HEK293 (cell line): ENCODE data around the gene AKAP6.

Experiments
- CTCF ChIA-PET: fragments of 350-600 bp; formaldehyde crosslinking; extraction: SDS; loops from one replicate; lab custom pipeline; 2021; ENCODE audit warnings: antibody characterized with exemption; lab: Yijun Ruan, JAX
- POLR2A ChIA-PET: fragments of 300-600 bp; formaldehyde crosslinking; extraction: SDS; loops from one replicate; lab custom pipeline; 2020; ENCODE audit warnings: antibody characterized with exemption, inconsistent platforms; lab: Yijun Ruan, JAX
- H3K27ac ChIP-seq: fragments of 200-500 bp; sonication (Bioruptor generic); 2 replicates; pipeline ENCODE4 v1.5.1; 2014; ENCODE audit warnings: low read depth, low read length, control low read depth, inconsistent platforms; ENCODE audit errors: extremely low read depth
- H3K36me3 ChIP-seq, 2 experiments: fragments of 200-500 bp in 1 of 2; sonication (Bioruptor generic) in 1 of 2; 1 replicate in 1 of 2; 2 replicates in 1 of 2; pipeline ENCODE4 v1.5.1; 2014 to 2017; ENCODE audit warnings: inconsistent platforms in 2 of 2, low read length in 2 of 2; ENCODE audit not compliant: control insufficient read depth in 2 of 2, insufficient read depth in 1 of 2
- H3K4me1 ChIP-seq: fragments of 200-500 bp; sonication (Bioruptor generic); 2 replicates; pipeline ENCODE4 v1.5.1; 2014; ENCODE audit warnings: mild to moderate bottlenecking, low read length, inconsistent platforms; ENCODE audit not compliant: control insufficient read depth, insufficient read depth
- H3K4me3 ChIP-seq: 2 replicates; pipeline ENCODE4 v1.5.1; 2011; ENCODE audit warnings: low read depth, mild to moderate bottlenecking, control low read depth, low read length, moderate library complexity
- H3K9me3 ChIP-seq: fragments of 200-500 bp; sonication (Bioruptor generic); 2 replicates; pipeline ENCODE4 v1.5.1; 2014; ENCODE audit warnings: low read depth, low read length, inconsistent platforms; ENCODE audit not compliant: control insufficient read depth, insufficient read depth
- GLIS2 ChIP-seq: fragments of 450-650 bp; formaldehyde crosslinking; IDR thresholded peaks from 2 replicates; pipeline ENCODE4 v1.5.1; 2016; ENCODE audit warnings: missing biosample characterization, missing genetic modification characterization
- OSR2 ChIP-seq: fragments of 450-650 bp; formaldehyde crosslinking; IDR thresholded peaks from 2 replicates; pipeline ENCODE4 v1.5.1; 2016; ENCODE audit warnings: missing biosample characterization, missing genetic modification characterization
- PRDM6 ChIP-seq: fragments of 450-650 bp; formaldehyde crosslinking; IDR thresholded peaks from 2 replicates; pipeline ENCODE4 v1.5.1; 2017; ENCODE audit warnings: missing biosample characterization, missing genetic modification characterization
- SCRT2 ChIP-seq: fragments of 450-650 bp; formaldehyde crosslinking; IDR thresholded peaks from 2 replicates; pipeline ENCODE4 v1.5.1; 2016; ENCODE audit warnings: missing biosample characterization, missing genetic modification characterization
- SETDB1 ChIP-seq: IDR thresholded peaks from one replicate; pipeline ENCODE4 v1.6.1; 2017; ENCODE audit warnings: mild to moderate bottlenecking, low read length, moderate library complexity, mixed read lengths; ENCODE audit not compliant: insufficient read length
- ZNF37A ChIP-seq: fragments of 450-650 bp; IDR thresholded peaks from 2 replicates; pipeline ENCODE4 v1.5.1; 2018; ENCODE audit warnings: missing biosample characterization, missing genetic modification characterization
- ZNF426 ChIP-seq: fragments of 450-650 bp; formaldehyde crosslinking; IDR thresholded peaks from 2 replicates; pipeline ENCODE4 v1.5.1; 2017; ENCODE audit warnings: missing biosample characterization, missing genetic modification characterization, mild to moderate bottlenecking, inconsistent platforms, moderate library complexity
- ZNF518A ChIP-seq: fragments of 450-650 bp; formaldehyde crosslinking; conservative IDR thresholded peaks from 2 replicates; pipeline ENCODE4 v1.5.1; 2016; ENCODE audit warnings: low read depth, missing biosample characterization, missing genetic modification characterization
- ZNF792 ChIP-seq: fragments of 450-650 bp; formaldehyde crosslinking; IDR thresholded peaks from 2 replicates; pipeline ENCODE4 v1.5.1; 2016; ENCODE audit warnings: missing biosample characterization, missing genetic modification characterization
- TF ChIP-seq, protein P1 (sequence below): fragments of 450-650 bp; formaldehyde crosslinking; IDR thresholded peaks from 2 replicates; pipeline ENCODE4 v1.5.1; 2017; ENCODE audit warnings: missing biosample characterization, missing genetic modification characterization
- TF ChIP-seq, protein P2 (sequence below): fragments of 450-650 bp; formaldehyde crosslinking; IDR thresholded peaks from 2 replicates; pipeline ENCODE4 v1.5.1; 2016; ENCODE audit warnings: missing biosample characterization, missing genetic modification characterization

Gene AKAP6

DNA sequence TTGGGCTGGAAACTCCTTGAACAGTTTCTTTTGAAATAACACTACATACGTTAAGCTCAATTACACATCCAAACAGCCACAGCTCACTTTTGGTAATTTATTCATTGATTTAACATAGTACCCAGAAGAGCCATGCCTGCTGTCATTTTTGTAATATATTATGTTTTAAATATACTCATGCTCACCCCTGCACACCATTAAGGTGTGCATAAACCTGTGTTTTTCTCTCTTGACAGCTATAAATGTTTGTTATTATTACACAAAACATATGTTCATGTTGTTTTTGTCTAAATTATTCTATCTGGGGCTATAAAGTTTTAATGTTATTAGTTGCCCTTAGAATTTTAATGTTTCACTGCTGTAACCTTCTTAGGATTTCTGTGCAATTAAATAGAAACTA is 296.1 kb downstream of the AKAP6 start:
- ChIA-PET POLR2A (no interaction called here), CTCF (no interaction called here)
- Histone ChIP-seq H3K36me3 (no peaks in the 10 kb centered on the region), H3K27ac (no peak overlapping the region), H3K4me3 (no peak overlapping the region), H3K9me3 (no peaks in the 10 kb centered on the region)
- TF ChIP-seq SETDB1 (no peak), PRDM6 (tag by site-specific recombination) (peak; percentile 73)
- TF ChIP-seq, all 188 proteins: peak for 1
- peaks cover 7% of the 10 kb centered on the region; the same call in 1 of the 2 replicates for H3K4me1 ChIP-seq

- H3K9me3 ChIP-seq, result no peaks in the 10 kb centered on the region
- CTCF ChIA-PET, result no interaction called here
- H3K4me1 ChIP-seq, result peaks cover 7% of the 10 kb centered on the region; the same call in 1 of the 2 replicates
- H3K27ac ChIP-seq, result no peak overlapping the region
- TF ChIP-seq SCRT2 (0 out of 2 replicates have a peak, but pooled peaks have one; percentile 21), ZNF37A (tag by site-specific recombination) (no peak)
- TF ChIP-seq, protein P1, sequence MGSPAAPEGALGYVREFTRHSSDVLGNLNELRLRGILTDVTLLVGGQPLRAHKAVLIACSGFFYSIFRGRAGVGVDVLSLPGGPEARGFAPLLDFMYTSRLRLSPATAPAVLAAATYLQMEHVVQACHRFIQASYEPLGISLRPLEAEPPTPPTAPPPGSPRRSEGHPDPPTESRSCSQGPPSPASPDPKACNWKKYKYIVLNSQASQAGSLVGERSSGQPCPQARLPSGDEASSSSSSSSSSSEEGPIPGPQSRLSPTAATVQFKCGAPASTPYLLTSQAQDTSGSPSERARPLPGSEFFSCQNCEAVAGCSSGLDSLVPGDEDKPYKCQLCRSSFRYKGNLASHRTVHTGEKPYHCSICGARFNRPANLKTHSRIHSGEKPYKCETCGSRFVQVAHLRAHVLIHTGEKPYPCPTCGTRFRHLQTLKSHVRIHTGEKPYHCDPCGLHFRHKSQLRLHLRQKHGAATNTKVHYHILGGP (tag by site-specific recombination), result peak; percentile 48; the same call in 1 of the 2 replicates
- H3K36me3 ChIP-seq, result no peaks in the 10 kb centered on the region
- no peak overlapping the region for H3K4me3 ChIP-seq
- POLR2A ChIA-PET, result no interaction called here
These were observed 298.6 kb downstream of the AKAP6 start for GRCh38 chr14:32627545-32628298.

DNA sequence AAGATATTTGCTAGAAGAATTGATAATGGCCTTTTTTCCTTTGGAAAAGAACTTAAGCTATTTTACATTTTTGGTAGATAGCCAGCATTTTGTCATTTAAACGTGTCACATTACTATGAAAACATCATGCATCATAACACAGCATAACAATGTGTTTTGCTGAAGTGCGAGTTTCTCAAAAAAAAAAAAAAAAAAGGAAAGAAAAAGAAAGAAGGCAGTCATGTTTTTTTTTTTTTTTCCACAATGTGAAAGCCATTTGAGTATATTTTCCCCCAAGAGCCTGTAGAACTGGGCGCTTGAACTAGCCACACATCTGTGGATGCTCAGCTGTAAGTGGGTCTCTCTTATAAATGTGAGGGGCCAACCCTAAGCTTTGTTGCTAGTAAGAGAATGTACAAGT is 300.1 kb downstream of the AKAP6 start:
- no peaks in the 10 kb centered on the region for H3K9me3 ChIP-seq
- ChIA-PET CTCF (interaction anchor here (0.7 kb wide), 1 partner anchor 17 kb away, joined by 7 read pairs; no protein-coding TSS in a partner anchor), POLR2A (no interaction called here)
- no peaks in the 10 kb centered on the region for H3K36me3 ChIP-seq
- H3K4me1 ChIP-seq, result peaks cover 7% of the 10 kb centered on the region; the same call in 1 of the 2 replicates
- TF ChIP-seq ZNF792 (no peak), OSR2 (tag by site-specific recombination) (no peak), PRDM6 (tag by site-specific recombination) (peak; percentile 49)
- no peak overlapping the region for H3K27ac ChIP-seq
- H3K4me3 ChIP-seq, result no peak overlapping the region

DNA sequence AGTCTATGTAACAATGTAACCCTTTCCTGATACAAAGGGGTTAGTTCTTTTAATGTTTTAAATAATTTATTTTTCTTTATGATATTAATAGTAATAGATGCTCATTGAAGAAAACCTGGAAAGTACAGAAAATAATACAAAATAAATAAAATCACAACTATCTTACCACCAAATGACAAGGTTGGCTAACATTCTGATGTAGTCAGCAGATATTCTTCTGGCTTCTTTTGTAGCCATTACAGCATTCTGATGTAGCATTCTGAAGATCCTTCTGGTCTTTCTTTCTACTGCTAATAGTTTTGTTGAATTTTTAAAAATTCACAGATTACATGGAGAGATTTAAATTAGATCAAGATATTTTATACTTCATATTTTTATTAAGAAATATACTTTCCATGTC is 301.6 kb downstream of the AKAP6 start:
- CTCF ChIA-PET, result no interaction called here
- TF ChIP-seq GLIS2 (no peak), ZNF426 (tag by site-specific recombination) (no peak), ZNF518A (tag by site-specific recombination) (no peak)
- TF ChIP-seq, protein P2, sequence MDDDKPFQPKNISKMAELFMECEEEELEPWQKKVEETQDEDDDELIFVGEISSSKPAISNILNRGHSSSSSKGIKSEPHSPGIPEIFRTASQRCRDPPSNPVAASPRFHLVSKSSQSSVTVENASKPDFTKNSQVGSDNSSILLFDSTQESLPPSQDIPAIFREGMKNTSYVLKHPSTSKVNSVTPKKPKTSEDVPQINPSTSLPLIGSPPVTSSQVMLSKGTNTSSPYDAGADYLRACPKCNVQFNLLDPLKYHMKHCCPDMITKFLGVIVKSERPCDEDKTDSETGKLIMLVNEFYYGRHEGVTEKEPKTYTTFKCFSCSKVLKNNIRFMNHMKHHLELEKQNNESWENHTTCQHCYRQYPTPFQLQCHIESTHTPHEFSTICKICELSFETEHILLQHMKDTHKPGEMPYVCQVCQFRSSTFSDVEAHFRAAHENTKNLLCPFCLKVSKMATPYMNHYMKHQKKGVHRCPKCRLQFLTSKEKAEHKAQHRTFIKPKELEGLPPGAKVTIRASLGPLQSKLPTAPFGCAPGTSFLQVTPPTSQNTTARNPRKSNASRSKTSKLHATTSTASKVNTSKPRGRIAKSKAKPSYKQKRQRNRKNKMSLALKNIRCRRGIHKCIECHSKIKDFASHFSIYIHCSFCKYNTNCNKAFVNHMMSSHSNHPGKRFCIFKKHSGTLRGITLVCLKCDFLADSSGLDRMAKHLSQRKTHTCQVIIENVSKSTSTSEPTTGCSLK, result no peak
- H3K9me3 ChIP-seq, result no peaks in the 10 kb centered on the region

More for the DNA sequence above, 301.6 kb downstream of the AKAP6 start:
- no peak overlapping the region for H3K27ac ChIP-seq
- H3K4me1 ChIP-seq, result peaks cover 10% of the 10 kb centered on the region
- no peak overlapping the region for H3K4me3 ChIP-seq
- POLR2A ChIA-PET, result no interaction called here
- H3K36me3 ChIP-seq, result no peaks in the 10 kb centered on the region
